GM18861 (cell line): ENCODE results near the gene POF1B.
A peak's percentile ranks its signal among the peaks of the same experiment; 100 is the strongest.

Experiments
- ATAC-seq: cut with Tn5 transposase; IDR thresholded peaks from one replicate; pipeline ENCODE4 v1.9.1; 2021; ENCODE audit not compliant: unreplicated experiment

The POF1B gene

GRCh38 chrX:85243761-85244449, 135.6 kb downstream of the POF1B start, which contains the start of the genes SATL1 and ZNF711:
TSS of gene SATL1 (minus strand) at chrX:85243779. CDS start at chrX:85108968, 134,811 bp downstream.
TSS of gene ZNF711 (plus strand) at chrX:85243991. CDS start at chrX:85247573, 3,582 bp downstream.
- peak; percentile 50 for ATAC-seq

- ATAC-seq = no peak
Measured at GRCh38 chrX:85243155-85243554, 136.3 kb downstream of the POF1B start.
